Panc1 (cell line): ENCODE data around the gene CDKAL1.
"Not testable (repeated sequence)": the region's sequence is repeated elsewhere in the genome, so short reads cannot be mapped to it uniquely, and the experiment has no call there.

Experiments used
- CTCF ChIP-seq: fragments of 450-650 bp; IDR thresholded peaks from 2 replicates; pipeline ENCODE4 v1.5.1; 2017; ENCODE audit warnings: mild to moderate bottlenecking
- POLR2AphosphoS5 ChIP-seq: IDR thresholded peaks from 2 replicates; pipeline ENCODE4 v1.6.1; 2012; ENCODE audit warnings: mild to moderate bottlenecking, low read depth, low read length, moderate library complexity
- TCF7L2 ChIP-seq: IDR thresholded peaks from 2 replicates; pipeline ENCODE4 v1.6.1; 2011; ENCODE audit warnings: mild to moderate bottlenecking, low read depth, low read length, inconsistent platforms
- TF ChIP-seq, protein P1 (sequence below), 2 experiments: IDR thresholded peaks; 2 replicates each; pipeline ENCODE4 v1.6.1; 2011 to 2012; ENCODE audit warnings: low read depth in 2 of 2, control low read depth in 1 of 2, low read length in 1 of 2, mild to moderate bottlenecking in 1 of 2, moderate library complexity in 1 of 2; ENCODE audit not compliant: insufficient read depth in 1 of 2

DNA sequence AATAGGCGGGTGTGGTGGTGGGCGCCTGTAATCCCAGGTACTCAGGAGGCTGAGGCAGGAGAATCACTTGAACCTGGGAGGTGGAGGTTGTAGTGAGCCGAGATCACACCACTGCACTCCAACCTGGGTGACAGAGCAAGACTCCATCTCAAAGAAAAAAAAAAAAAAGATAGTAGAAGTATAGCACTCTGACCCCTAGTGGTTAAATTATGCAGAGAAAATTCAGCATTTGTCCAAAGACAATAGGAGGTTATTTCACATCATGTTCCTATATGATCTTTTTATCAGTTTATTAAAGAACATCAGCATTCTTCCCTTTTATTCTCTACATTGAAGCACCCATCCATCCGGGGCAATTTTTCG, 5.2 kb upstream of the CDKAL1 start:
- TF ChIP-seq CTCF: peak; percentile 62
- TF ChIP-seq POLR2AphosphoS5, TCF7L2: not testable (repeated sequence)
- TF ChIP-seq, protein P1, sequence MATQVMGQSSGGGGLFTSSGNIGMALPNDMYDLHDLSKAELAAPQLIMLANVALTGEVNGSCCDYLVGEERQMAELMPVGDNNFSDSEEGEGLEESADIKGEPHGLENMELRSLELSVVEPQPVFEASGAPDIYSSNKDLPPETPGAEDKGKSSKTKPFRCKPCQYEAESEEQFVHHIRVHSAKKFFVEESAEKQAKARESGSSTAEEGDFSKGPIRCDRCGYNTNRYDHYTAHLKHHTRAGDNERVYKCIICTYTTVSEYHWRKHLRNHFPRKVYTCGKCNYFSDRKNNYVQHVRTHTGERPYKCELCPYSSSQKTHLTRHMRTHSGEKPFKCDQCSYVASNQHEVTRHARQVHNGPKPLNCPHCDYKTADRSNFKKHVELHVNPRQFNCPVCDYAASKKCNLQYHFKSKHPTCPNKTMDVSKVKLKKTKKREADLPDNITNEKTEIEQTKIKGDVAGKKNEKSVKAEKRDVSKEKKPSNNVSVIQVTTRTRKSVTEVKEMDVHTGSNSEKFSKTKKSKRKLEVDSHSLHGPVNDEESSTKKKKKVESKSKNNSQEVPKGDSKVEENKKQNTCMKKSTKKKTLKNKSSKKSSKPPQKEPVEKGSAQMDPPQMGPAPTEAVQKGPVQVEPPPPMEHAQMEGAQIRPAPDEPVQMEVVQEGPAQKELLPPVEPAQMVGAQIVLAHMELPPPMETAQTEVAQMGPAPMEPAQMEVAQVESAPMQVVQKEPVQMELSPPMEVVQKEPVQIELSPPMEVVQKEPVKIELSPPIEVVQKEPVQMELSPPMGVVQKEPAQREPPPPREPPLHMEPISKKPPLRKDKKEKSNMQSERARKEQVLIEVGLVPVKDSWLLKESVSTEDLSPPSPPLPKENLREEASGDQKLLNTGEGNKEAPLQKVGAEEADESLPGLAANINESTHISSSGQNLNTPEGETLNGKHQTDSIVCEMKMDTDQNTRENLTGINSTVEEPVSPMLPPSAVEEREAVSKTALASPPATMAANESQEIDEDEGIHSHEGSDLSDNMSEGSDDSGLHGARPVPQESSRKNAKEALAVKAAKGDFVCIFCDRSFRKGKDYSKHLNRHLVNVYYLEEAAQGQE (IDR thresholded peaks at IDR 0.05; ENCODE audit: insufficient read depth in 1 of 2, low read depth in 2 of 2, low read length in 1 of 2): not testable (repeated sequence)
